ENCODE data around the gene MED1. TPM values are rescaled to one million over a fixed set of nuclear protein-coding genes. Genes with fewer than 3 reads are reported as not detected.
"Not testable (repeated sequence)": the region's sequence is repeated elsewhere in the genome, so short reads cannot be mapped to it uniquely, and the experiment has no call there.

MED1 gene
- total and polyA plus RNA-seq, 8 donors: 5.1 to 48.7 (median 12.5) TPM

DNA sequence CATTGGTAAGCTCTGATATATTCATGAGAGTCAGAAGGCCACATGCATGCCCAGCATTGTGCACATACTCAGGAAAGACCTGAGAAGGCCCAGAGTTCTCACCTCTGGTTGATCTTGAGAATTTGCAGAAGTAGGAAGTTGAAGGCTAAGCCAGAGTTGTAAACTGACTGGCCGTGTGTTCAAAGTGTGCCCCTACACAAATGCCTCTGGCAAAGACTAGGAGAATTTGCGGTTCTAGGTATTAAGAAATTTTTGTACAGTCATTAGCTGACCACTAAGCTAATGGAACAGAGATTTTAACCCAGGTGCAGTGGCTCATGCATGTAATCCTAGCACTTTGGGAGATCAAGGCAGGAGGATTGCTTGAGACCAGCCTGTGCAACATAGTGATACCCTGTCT lies 74.6 kb downstream of the MED1 start:
- Histone ChIP-seq H3K9me3 (no peaks in the 10 kb centered on the region), H3K36me3 (peaks cover 0 to 3% (median 0%) of the 10 kb centered on the region in 4 donors), H3K27me3 (no peaks in the 10 kb centered on the region), H3K4me3 (no peak overlapping the region), H3K27ac (no peak overlapping the region), H3K4me1 (peaks cover 5 to 41% (median 24%) of the 10 kb centered on the region in 4 donors)
- intact Hi-C loops (cut with DNase I; ENCODE audit: low total_unique reads): no loop called here
- peak in 1 of 2 donors; percentile 2 for DNase-seq
- TF ChIP-seq CTCF (IDR thresholded peaks at IDR 0.05) (no peak), POLR2AphosphoS5 (IDR thresholded peaks at IDR 0.05) (no peak), POLR2A (IDR thresholded peaks at IDR 0.05) (no peak), EP300 (IDR thresholded peaks at IDR 0.05) (no peak)
- 28 to 72% (median 42%) methylated on average over 2 of the region's 2 CpGs for WGBS, 5 donors

- H3K9me3 ChIP-seq; H3K27ac ChIP-seq; H3K36me3 ChIP-seq; intact Hi-C loops (cut with DNase I; ENCODE audit: low total_unique reads); H3K4me3 ChIP-seq; H3K27me3 ChIP-seq: not testable (repeated sequence)
- DNase-seq: peak in 1 of 2 donors; percentile 16
- 93 to 98% (median 98%) methylated on average over 4 of the region's 4 CpGs for WGBS, 5 donors
- peaks cover 12 to 34% (median 24%) of the 10 kb centered on the region in 4 donors for H3K4me1 ChIP-seq
Observed at GRCh38 chr17:39367805-39368204, 83.3 kb downstream of the MED1 start.

DNA sequence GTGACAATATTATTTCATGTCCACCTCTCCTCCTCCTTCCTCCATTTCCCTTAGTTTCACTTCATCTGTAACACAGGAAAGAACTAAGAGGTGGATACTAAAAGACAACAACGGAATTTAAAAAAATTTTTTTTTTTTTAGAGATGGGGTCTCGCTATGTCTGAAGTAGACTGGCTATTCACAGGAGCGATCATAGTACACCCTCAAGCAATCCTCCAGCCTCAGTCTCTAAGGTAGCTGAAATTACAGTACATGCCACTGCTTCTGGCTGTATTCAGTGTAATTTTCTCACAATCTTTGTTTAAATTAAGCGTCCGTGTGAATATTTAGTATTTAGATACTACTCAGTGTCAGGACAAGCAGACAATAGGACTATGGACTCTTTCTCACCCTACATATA lies 85.2 kb downstream of the MED1 start:
- 58 to 68% (median 66%) methylated on average over 5 of the region's 5 CpGs for WGBS, 5 donors
- Histone ChIP-seq H3K9me3 (no peaks in the 10 kb centered on the region), H3K36me3 (no peaks in the 10 kb centered on the region), H3K4me3 (no peak overlapping the region), H3K27ac (peak overlapping the region in 3 of 5 donors; percentile 23 to 58 (median 48)), H3K4me1 (peaks cover 9 to 38% (median 29%) of the 10 kb centered on the region in 4 donors), H3K27me3 (no peaks in the 10 kb centered on the region)
- TF ChIP-seq EP300 (IDR thresholded peaks at IDR 0.05) (no peak), CTCF (IDR thresholded peaks at IDR 0.05) (no peak)
- no peak for DNase-seq
- intact Hi-C loops (cut with DNase I; ENCODE audit: low total_unique reads): no loop called here

- intact Hi-C loops (cut with DNase I; ENCODE audit: low total_unique reads): no loop called here
- 31 to 57% (median 47%) methylated on average over 4 of the region's 4 CpGs for WGBS, 5 donors
- Histone ChIP-seq H3K9me3 (no peaks in the 10 kb centered on the region), H3K4me1 (peaks cover 9 to 43% (median 31%) of the 10 kb centered on the region in 4 donors), H3K36me3 (no peaks in the 10 kb centered on the region), H3K27ac (peak overlapping the region in 3 of 5 donors; percentile 23 to 58 (median 48)), H3K4me3 (no peak overlapping the region), H3K27me3 (no peaks in the 10 kb centered on the region)
- TF ChIP-seq POLR2AphosphoS5 (IDR thresholded peaks at IDR 0.05) (peak in 1 of 3 donors; percentile 45), CTCF (IDR thresholded peaks at IDR 0.05) (no peak), POLR2A (IDR thresholded peaks at IDR 0.05) (no peak), EP300 (IDR thresholded peaks at IDR 0.05) (no peak)
- peak in 1 of 2 donors; percentile 23 for DNase-seq
Observed at GRCh38 chr17:39365242-39365641, 85.8 kb downstream of the MED1 start.

GRCh38 chr17:39364236-39365025 lies 86.6 kb downstream of the MED1 start:
- DNase-seq: peak in 1 of 2 donors; percentile 9
- WGBS, 5 donors: 82 to 88% (median 84%) methylated on average over 8 of the region's 8 CpGs
- intact Hi-C loops (cut with DNase I; ENCODE audit: low total_unique reads): no loop called here
- Histone ChIP-seq H3K27me3 (no peaks in the 10 kb centered on the region), H3K9me3 (no peaks in the 10 kb centered on the region), H3K36me3 (no peaks in the 10 kb centered on the region), H3K4me3 (no peak overlapping the region), H3K4me1 (peaks cover 9 to 46% (median 33%) of the 10 kb centered on the region in 4 donors), H3K27ac (peak overlapping the region in 3 of 5 donors; percentile 23 to 58 (median 48))
- TF ChIP-seq POLR2AphosphoS5 (IDR thresholded peaks at IDR 0.05) (no peak), POLR2A (IDR thresholded peaks at IDR 0.05) (no peak), CTCF (IDR thresholded peaks at IDR 0.05) (no peak), EP300 (IDR thresholded peaks at IDR 0.05) (no peak)

All from stomach (tissue), 9 donors.